Measurements from ENCODE around the gene MAPKAPK2.

The MAPKAPK2 gene

DNA sequence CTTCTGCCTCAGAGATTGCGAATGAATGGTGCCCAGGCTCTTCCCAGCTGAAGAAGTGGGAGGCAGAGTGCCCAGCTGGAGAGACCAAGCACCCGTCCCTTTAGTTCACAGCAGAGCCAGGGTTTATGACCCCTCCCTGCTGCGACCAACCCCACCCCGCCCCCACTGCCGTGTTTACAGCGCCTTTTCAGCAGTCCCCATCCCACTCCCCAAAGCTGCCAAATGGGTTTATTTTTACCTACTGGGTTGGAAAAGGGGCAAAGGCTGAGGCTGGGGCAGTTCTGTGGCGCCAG, 25.8 kb upstream of the MAPKAPK2 start:
- CTCF ChIA-PET: interaction anchor here (0.6 to 30.1 kb wide), 37 partner anchors 3 to 324 kb away, joined by 3 to 637 read pairs (median 4); partner anchors contain the start of genes DYRK3, EIF2D, FCAMR and MAPKAPK2
- DNase-seq (ENCODE audit: extremely low spot score): no peak
- TF ChIP-seq CTCF (IDR thresholded peaks at IDR 0.05; ENCODE audit: control extremely low read depth, extremely low read depth, low read depth, missing control alignments): no peak
- POLR2A ChIA-PET: interaction anchor here (0.6 kb wide), 1 partner anchor 345 kb away, joined by 3 read pairs; no protein-coding TSS in a partner anchor

GRCh38 chr1:206660136-206660535, 24.6 kb upstream of the MAPKAPK2 start:
- TF ChIP-seq CTCF (IDR thresholded peaks at IDR 0.05; ENCODE audit: control extremely low read depth, extremely low read depth, low read depth, missing control alignments): no peak
- DNase-seq (ENCODE audit: extremely low spot score): no peak
- ChIA-PET CTCF (interaction anchor here (1.0 to 30.1 kb wide), 21 partner anchors 4 to 313 kb away, joined by 3 to 637 read pairs (median 8); partner anchors contain the start of genes DYRK3, EIF2D, FCAMR and MAPKAPK2), POLR2A (interaction anchor here (0.6 kb wide), 1 partner anchor 144 kb away, joined by 3 read pairs; no protein-coding TSS in a partner anchor)

- POLR2A ChIA-PET: no interaction called here
- CTCF ChIA-PET: interaction anchor here (0.9 to 30.1 kb wide), 12 partner anchors 5 to 321 kb away, joined by 3 to 637 read pairs (median 19); partner anchors contain the start of genes DYRK3, EIF2D and MAPKAPK2
- no peak for TF ChIP-seq CTCF (IDR thresholded peaks at IDR 0.05; ENCODE audit: control extremely low read depth, extremely low read depth, low read depth, missing control alignments)
- no peak for DNase-seq (ENCODE audit: extremely low spot score)
Observed at GRCh38 chr1:206661161-206661820, 23.4 kb upstream of the MAPKAPK2 start.

DNA sequence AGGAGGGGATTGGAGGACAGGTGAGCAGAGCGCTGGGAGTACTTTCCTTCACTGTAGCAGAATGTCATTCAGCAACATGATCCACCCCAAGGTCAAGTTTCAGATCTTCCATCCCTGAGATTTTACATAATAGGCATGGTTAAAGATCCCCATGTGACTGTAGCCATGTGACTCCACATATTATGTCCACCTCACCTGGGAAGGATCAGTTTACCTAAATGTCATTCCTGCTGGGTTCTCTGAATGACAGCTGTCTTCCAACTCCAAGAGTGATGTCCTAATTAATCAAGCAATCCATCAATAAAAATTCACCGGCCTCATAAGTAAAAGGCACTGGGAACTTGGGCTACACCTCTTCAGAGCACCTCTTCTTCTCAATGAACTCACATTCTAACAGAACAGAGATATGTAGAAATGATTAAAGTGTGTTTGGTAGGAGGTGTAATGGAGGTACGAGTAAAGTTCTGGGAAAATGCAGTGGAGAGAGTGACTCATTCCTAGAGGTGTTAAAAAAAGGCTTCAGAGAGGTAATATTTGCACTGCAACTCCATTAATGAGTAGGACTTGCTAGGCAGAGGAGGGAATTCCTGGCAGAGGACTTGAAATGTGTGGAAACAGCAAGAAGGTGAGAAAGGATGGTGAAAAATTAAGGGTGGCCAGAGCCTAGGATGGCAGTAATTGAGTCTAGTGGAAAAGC, 22.2 kb upstream of the MAPKAPK2 start:
- TF ChIP-seq CTCF (IDR thresholded peaks at IDR 0.05; ENCODE audit: control extremely low read depth, extremely low read depth, low read depth, missing control alignments): no peak
- no peak for DNase-seq (ENCODE audit: extremely low spot score)
- ChIA-PET POLR2A (no interaction called here), CTCF (interaction anchor here (0.8 to 30.1 kb wide), 37 partner anchors 6 to 604 kb away, joined by 3 to 637 read pairs (median 13); partner anchors contain the start of genes DYRK3, EIF2D, FCAMR and FCMR)

DNA sequence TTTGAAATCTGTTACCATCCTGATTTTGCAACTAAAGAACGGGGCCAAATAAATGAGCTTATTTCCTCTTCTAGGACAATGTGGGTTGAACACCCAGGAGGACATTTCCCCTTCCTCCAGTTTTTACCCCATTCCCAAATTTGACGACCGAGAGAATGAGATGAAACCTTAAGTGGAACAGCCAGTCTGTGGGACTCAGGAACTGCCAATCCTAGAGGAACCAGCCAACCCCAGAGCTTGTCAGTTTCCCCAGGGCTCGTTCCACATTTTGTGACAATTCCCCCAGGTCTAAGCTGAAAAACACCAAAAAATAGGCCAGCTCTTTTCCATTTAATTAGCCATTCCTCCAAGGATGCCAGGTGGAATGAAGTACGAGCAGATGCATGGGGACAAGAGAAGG, 21.3 kb upstream of the MAPKAPK2 start:
- ChIA-PET CTCF (interaction anchor here (0.7 to 30.1 kb wide), 72 partner anchors 7 to 605 kb away, joined by 3 to 637 read pairs (median 6); partner anchors contain the start of genes DYRK3, EIF2D, FCAMR and FCMR), POLR2A (interaction anchor here (0.9 kb wide), 1 partner anchor 28 kb away, joined by 5 read pairs; the partner anchor contains the start of gene DYRK3)
- TF ChIP-seq CTCF (IDR thresholded peaks at IDR 0.05; ENCODE audit: control extremely low read depth, extremely low read depth, low read depth, missing control alignments): no peak
- DNase-seq (ENCODE audit: extremely low spot score): no peak

- ChIA-PET CTCF (interaction anchor here (0.7 to 30.1 kb wide), 78 partner anchors 6 to 605 kb away, joined by 3 to 637 read pairs (median 6); partner anchors contain the start of genes DYRK3, EIF2D, FCAMR and FCMR), POLR2A (interaction anchor here (0.9 kb wide), 1 partner anchor 29 kb away, joined by 5 read pairs; the partner anchor contains the start of gene DYRK3)
- peak; percentile 66 for TF ChIP-seq CTCF (IDR thresholded peaks at IDR 0.05; ENCODE audit: control extremely low read depth, extremely low read depth, low read depth, missing control alignments)
- peak; percentile 78 for DNase-seq (ENCODE audit: extremely low spot score)
Observed at GRCh38 chr1:206663832-206664652, 20.7 kb upstream of the MAPKAPK2 start.
